Left lung (tissue), 10 donors: ENCODE measurements around the gene AKR1B15. TPM values are rescaled to one million over a fixed set of nuclear protein-coding genes. Genes with fewer than 3 reads are reported as not detected.
"Not testable (repeated sequence)": the region's sequence is repeated elsewhere in the genome, so short reads cannot be mapped to it uniquely, and the experiment has no call there.

Source experiments
- ATAC-seq: fragments of 200-7000 bp; cut with Tn5 transposase; one replicate; pipeline ENCODE4 v1.9.1; 2020; ENCODE audit warnings: moderate library complexity
- DNase-seq, 4 donors: peaks; one replicate each; pipeline ENCODE4 v3.0.0-alpha.2; 2013 to 2020
- H3K27ac ChIP-seq, 2 donors: fragments of 200-600 bp; sonication (generic) in 1 of 2; one replicate each; pipeline versions ENCODE4 v1.5.0 to v1.8.0; 2020 to 2021
- H3K27me3 ChIP-seq, 2 donors: fragments of 200-600 bp; sonication (generic) in 1 of 2; one replicate each; pipeline versions ENCODE4 v1.5.0 to v1.8.0; 2020 to 2021
- H3K36me3 ChIP-seq, 2 donors: fragments of 200-600 bp; sonication (generic) in 1 of 2; one replicate each; pipeline versions ENCODE4 v1.5.0 to v1.8.0; 2020 to 2021
- H3K4me1 ChIP-seq, 2 donors: fragments of 200-600 bp; one replicate each; pipeline ENCODE4 v1.8.0; 2021
- H3K4me3 ChIP-seq, 2 donors: fragments of 200-600 bp; sonication (generic) in 1 of 2; one replicate each; pipeline versions ENCODE4 v1.5.0 to v1.8.0; 2020 to 2021; ENCODE audit warnings: mild to moderate bottlenecking in 1 of 2
- H3K9me3 ChIP-seq, 2 donors: fragments of 200-600 bp; sonication (generic) in 1 of 2; one replicate each; pipeline versions ENCODE4 v1.5.0 to v1.8.0; 2020 to 2021
- intact Hi-C, 2 donors: fragments of 100-400 bp; cut with DNase I; formaldehyde crosslinking; loops; one replicate each; pipeline versions ENCODE4 v1.11.2 to v1.14.2; 2022
- polyA plus RNA-seq, 6 donors: library from polyadenylated mRNA; unstranded; fragments of 120-200 nt; gene quantifications; one replicate each; pipeline ENCODE4 v1.2.1, GENCODE V29; 2013; ENCODE audit not compliant: insufficient read length in 6 of 6
- total RNA-seq, 2 donors: library from RNA; stranded (reverse); fragmentation: NEBNext Ultra II Directional; extraction: Animal tissue kit (Norgen Biotek cat#: 25700); gene quantifications; one replicate each; pipeline ENCODE4 v1.2.1, GENCODE V29; 2021
- TF ChIP-seq, protein P1 (sequence below), 2 donors: fragments of 200-600 bp; sonication (generic) in 1 of 2; IDR thresholded peaks; one replicate each; pipeline versions ENCODE4 v1.5.0 to v1.8.0; 2021; ENCODE audit warnings: antibody characterized with exemption in 2 of 2
- donor health status: DM: no; HTN: yes; CAD: no.
- donor health status: DM: no; HTN: no; CAD: no.

Gene AKR1B15
- total and polyA plus RNA-seq, 8 donors, result 0.09 to 0.19 (median 0.14) TPM; not detected in 3

GRCh38 chr7:134533288-134533771, 15.6 kb upstream of the AKR1B15 start:
- Histone ChIP-seq H3K4me1 (no peaks in the 10 kb centered on the region), H3K27me3 (no peaks in the 10 kb centered on the region), H3K9me3 (no peaks in the 10 kb centered on the region), H3K27ac (no peak overlapping the region), H3K36me3 (no peaks in the 10 kb centered on the region), H3K4me3 (no peak overlapping the region)
- TF ChIP-seq, protein P1, sequence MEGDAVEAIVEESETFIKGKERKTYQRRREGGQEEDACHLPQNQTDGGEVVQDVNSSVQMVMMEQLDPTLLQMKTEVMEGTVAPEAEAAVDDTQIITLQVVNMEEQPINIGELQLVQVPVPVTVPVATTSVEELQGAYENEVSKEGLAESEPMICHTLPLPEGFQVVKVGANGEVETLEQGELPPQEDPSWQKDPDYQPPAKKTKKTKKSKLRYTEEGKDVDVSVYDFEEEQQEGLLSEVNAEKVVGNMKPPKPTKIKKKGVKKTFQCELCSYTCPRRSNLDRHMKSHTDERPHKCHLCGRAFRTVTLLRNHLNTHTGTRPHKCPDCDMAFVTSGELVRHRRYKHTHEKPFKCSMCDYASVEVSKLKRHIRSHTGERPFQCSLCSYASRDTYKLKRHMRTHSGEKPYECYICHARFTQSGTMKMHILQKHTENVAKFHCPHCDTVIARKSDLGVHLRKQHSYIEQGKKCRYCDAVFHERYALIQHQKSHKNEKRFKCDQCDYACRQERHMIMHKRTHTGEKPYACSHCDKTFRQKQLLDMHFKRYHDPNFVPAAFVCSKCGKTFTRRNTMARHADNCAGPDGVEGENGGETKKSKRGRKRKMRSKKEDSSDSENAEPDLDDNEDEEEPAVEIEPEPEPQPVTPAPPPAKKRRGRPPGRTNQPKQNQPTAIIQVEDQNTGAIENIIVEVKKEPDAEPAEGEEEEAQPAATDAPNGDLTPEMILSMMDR (IDR thresholded peaks at IDR 0.05), result no peak
- ATAC-seq (no peak), DNase-seq (no peak)
- intact Hi-C loops, result no loop called here

GRCh38 chr7:134534633-134535032, 14.3 kb upstream of the AKR1B15 start:
- Histone ChIP-seq H3K36me3 (no peaks in the 10 kb centered on the region), H3K4me3 (no peak overlapping the region), H3K4me1 (no peaks in the 10 kb centered on the region), H3K27ac (no peak overlapping the region), H3K27me3 (no peaks in the 10 kb centered on the region), H3K9me3 (no peaks in the 10 kb centered on the region)
- intact Hi-C loops, result no loop called here
- no peak for DNase-seq
- no peak for ATAC-seq
- TF ChIP-seq, protein P1 (IDR thresholded peaks at IDR 0.05), result no peak

DNA sequence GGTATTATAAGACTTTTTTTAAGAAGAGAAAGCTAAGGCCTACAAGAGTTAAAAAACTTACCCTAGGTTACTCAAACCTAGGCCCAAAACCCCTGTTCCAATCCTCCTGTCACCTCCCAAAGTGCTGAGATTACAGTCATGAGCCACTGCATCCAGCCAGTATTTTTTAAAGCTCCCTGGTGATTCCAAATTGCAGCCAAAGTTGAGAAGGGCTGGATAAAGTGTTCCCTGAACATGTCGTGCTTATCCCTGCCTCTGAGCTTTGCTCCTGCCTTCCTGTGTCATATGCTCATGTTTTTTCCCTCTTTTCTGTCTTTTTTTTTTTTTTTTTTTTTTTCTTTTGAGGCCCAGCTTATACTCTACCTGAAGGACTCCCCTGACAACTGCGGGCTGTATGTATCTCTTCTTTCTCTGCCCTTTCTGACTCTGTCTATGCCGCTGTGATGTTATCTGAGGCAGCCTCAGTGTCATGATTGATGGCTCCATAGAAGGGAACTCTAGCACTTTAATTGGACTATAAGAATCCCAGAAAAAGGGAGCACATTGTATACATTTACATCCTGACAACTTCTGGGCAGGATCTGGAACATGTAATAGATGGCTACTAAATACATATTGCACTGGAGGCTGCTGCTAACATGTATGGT, 13.5 kb upstream of the AKR1B15 start:
- no peak for ATAC-seq
- Histone ChIP-seq H3K4me1 (no peaks in the 10 kb centered on the region), H3K27ac (no peak overlapping the region), H3K36me3 (no peaks in the 10 kb centered on the region), H3K9me3 (no peaks in the 10 kb centered on the region), H3K4me3 (no peak overlapping the region), H3K27me3 (no peaks in the 10 kb centered on the region)
- TF ChIP-seq, protein P1 (IDR thresholded peaks at IDR 0.05), result no peak
- DNase-seq, result no peak
- intact Hi-C loops, result no loop called here

DNA sequence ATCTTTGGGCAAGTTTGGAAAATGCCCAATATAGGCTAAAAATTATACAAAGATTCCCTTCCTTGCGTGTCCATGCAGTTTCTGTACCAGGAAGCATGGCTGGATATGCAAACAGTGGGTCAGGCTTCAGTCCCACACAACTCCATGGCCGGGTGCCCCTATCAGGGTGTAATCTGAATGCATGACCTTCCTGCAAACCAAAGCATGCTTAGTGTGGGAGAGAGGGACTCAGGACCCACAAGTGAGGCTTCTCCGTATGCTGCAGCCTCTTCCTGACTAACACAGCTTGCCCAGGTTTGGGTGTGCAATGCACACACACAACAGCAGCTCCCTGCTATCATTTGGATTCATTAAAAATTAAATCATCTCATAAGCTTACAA, 13.0 kb upstream of the AKR1B15 start:
- Histone ChIP-seq H3K36me3 (no peaks in the 10 kb centered on the region), H3K27ac (no peak overlapping the region), H3K4me1 (no peaks in the 10 kb centered on the region), H3K9me3 (no peaks in the 10 kb centered on the region), H3K27me3 (no peaks in the 10 kb centered on the region), H3K4me3 (no peak overlapping the region)
- TF ChIP-seq, protein P1 (IDR thresholded peaks at IDR 0.05), result no peak
- intact Hi-C loops, result no loop called here
- ATAC-seq, result no peak
- DNase-seq, result no peak

DNA sequence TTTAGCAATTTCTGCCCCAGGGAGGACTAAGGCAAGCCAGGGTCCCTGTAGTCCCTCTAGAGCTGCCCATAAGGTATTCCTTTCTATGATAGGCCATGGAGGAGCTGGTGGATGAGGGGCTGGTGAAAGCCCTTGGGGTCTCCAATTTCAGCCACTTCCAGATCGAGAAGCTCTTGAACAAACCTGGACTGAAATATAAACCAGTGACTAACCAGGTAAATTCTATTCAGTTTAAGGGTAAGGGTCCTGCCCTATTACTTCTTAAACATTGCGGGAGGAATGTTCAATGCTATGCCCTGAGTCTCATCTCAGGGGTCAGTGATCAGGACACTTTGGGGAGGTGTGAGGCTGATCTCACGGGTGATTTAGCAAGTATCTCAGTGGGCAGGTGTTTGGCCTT, 12.4 kb upstream of the AKR1B15 start:
- H3K27ac ChIP-seq, ATAC-seq, intact Hi-C loops, H3K4me3 ChIP-seq, H3K27me3 ChIP-seq, H3K9me3 ChIP-seq, DNase-seq, H3K36me3 ChIP-seq, H3K4me1 ChIP-seq: not testable (repeated sequence)

- H3K27ac ChIP-seq, result not testable (repeated sequence)
Measured at GRCh38 chr7:134537273-134537781, 11.6 kb upstream of the AKR1B15 start.

More at GRCh38 chr7:134537273-134537781, 11.6 kb upstream of the AKR1B15 start:
- H3K4me3 ChIP-seq, H3K27me3 ChIP-seq, H3K9me3 ChIP-seq, H3K4me1 ChIP-seq, ATAC-seq, intact Hi-C loops, DNase-seq, H3K36me3 ChIP-seq: not testable (repeated sequence)
